GM10248 (cell line): ENCODE data around the gene TAS1R1.

Experiments used
- CTCF ChIA-PET: fragments of 300-600 bp; sonication (Branson Sonifier 250); formaldehyde crosslinking; extraction: SDS; loops from one replicate; lab custom pipeline; 2021; ENCODE audit warnings: antibody characterized with exemption; lab: Yijun Ruan, JAX
- POLR2A ChIA-PET: fragments of 350-650 bp; sonication (Branson Sonifier 250); formaldehyde crosslinking; extraction: SDS; loops from one replicate; lab custom pipeline; 2020; ENCODE audit warnings: antibody characterized with exemption; lab: Yijun Ruan, JAX
- DNase-seq: peaks from one replicate; pipeline ENCODE4 v3.0.0; 2012; ENCODE audit errors: extremely low spot score
- CTCF ChIP-seq: IDR thresholded peaks from 2 replicates; pipeline ENCODE4 v1.5.1; 2012; ENCODE audit warnings: mild to moderate bottlenecking, low read depth; ENCODE audit errors: extremely low read depth, missing control alignments, control extremely low read depth

The TAS1R1 gene

GRCh38 chr1:6580593-6581409 is 25.7 kb downstream of the TAS1R1 start:
- no peak for DNase-seq
- TF ChIP-seq CTCF: no peak
- CTCF ChIA-PET: interaction anchor here (0.8 to 3.7 kb wide), 7 partner anchors 9 to 66 kb away, joined by 3 to 24 read pairs (median 8); partner anchors contain the start of genes KLHL21, NOL9 and TAS1R1
- POLR2A ChIA-PET: interaction anchor here (1.2 to 1.7 kb wide), 5 partner anchors 9 to 26 kb away, joined by 3 to 10 read pairs (median 3); partner anchors contain the start of genes KLHL21 and NOL9

- no peak for TF ChIP-seq CTCF
- no peak for DNase-seq
- CTCF ChIA-PET: interaction anchor here (2.1 to 3.2 kb wide), 4 partner anchors 10 to 65 kb away, joined by 8 to 16 read pairs (median 8); partner anchors contain the start of genes KLHL21, NOL9 and TAS1R1
These were observed 26.6 kb downstream of the TAS1R1 start for GRCh38 chr1:6581561-6582305.

GRCh38 chr1:6582370-6582769 is 27.3 kb downstream of the TAS1R1 start:
- no peak for DNase-seq
- POLR2A ChIA-PET: no interaction called here
- CTCF ChIA-PET: interaction anchor here (2.1 to 3.2 kb wide), 2 partner anchors 19 to 28 kb away, joined by 8 to 16 read pairs; partner anchors contain the start of genes KLHL21, NOL9 and TAS1R1
- TF ChIP-seq CTCF: no peak

More at GRCh38 chr1:6581561-6582305, 26.6 kb downstream of the TAS1R1 start:
- POLR2A ChIA-PET: interaction anchor here (0.7 kb wide), 1 partner anchor 29 kb away, joined by 3 read pairs; no protein-coding TSS in a partner anchor

- ChIA-PET CTCF (no interaction called here), POLR2A (no interaction called here)
- TF ChIP-seq CTCF: no peak
- no peak for DNase-seq
These were observed 29.3 kb downstream of the TAS1R1 start for GRCh38 chr1:6584126-6585080.

GRCh38 chr1:6585081-6585722 is 30.1 kb downstream of the TAS1R1 start:
- no peak for DNase-seq
- POLR2A ChIA-PET: interaction anchor here (1.3 kb wide), 1 partner anchor 9 kb away, joined by 4 read pairs; no protein-coding TSS in a partner anchor
- CTCF ChIA-PET: no interaction called here
- no peak for TF ChIP-seq CTCF
